Thoracic aorta (tissue), 2 donors: Measurements from ENCODE around the gene NDST3. TPM values are rescaled to one million over a fixed set of nuclear protein-coding genes. Genes with fewer than 3 reads are reported as not detected.

Source experiments
- ATAC-seq: fragments of 150-250 bp; one replicate; pipeline ENCODE4 v1.8.0; 2017; ENCODE audit warnings: low read depth; ENCODE audit not compliant: insufficient number of reproducible peaks, low FRiP score
- DNase-seq: peaks from one replicate; pipeline ENCODE4 v3.0.0-alpha.2; 2020; ENCODE audit warnings: low spot score
- H3K27ac ChIP-seq, 2 donors: fragments of 200-600 bp; sonication (generic); 1 replicate in 1 of 2; 2 replicates in 1 of 2; pipeline ENCODE4 v1.5.1; 2016; ENCODE audit warnings: mild to moderate bottlenecking in 2 of 2, moderate library complexity in 2 of 2
- H3K27me3 ChIP-seq: fragments of 200-600 bp; sonication (generic); replicated peaks from 2 replicates; pipeline ENCODE4 v1.6.0; 2016; ENCODE audit warnings: mild to moderate bottlenecking; ENCODE audit not compliant: insufficient read depth
- H3K36me3 ChIP-seq: fragments of 200-600 bp; sonication (generic); one replicate; pipeline ENCODE4 v1.5.1; 2016
- H3K4me1 ChIP-seq, 2 donors: fragments of 200-600 bp; sonication (generic); 1 replicate in 1 of 2; 2 replicates in 1 of 2; pipeline versions ENCODE4 v1.5.1 to v1.6.0; 2016; ENCODE audit warnings: low read depth in 2 of 2, mild to moderate bottlenecking in 1 of 2; ENCODE audit not compliant: control insufficient read depth in 1 of 2
- H3K4me3 ChIP-seq: fragments of 200-600 bp; sonication (generic); 2 replicates; pipeline ENCODE4 v1.5.1; 2016; ENCODE audit warnings: mild to moderate bottlenecking
- H3K9me3 ChIP-seq: fragments of 200-600 bp; sonication (generic); 2 replicates; pipeline ENCODE4 v1.5.1; 2016
- total RNA-seq, 2 donors: library from RNA; depleted of rRNA; stranded (reverse); fragments of >200 nt; gene quantifications; one replicate each; pipeline versions ENCODE4 v1.1.0 to v1.2.3, GENCODE V29; 2016
- TF ChIP-seq, protein P1 (sequence below): fragments of 200-600 bp; sonication (generic); IDR thresholded peaks from one replicate; pipeline ENCODE4 v1.5.1; 2019; ENCODE audit warnings: antibody characterized with exemption

The NDST3 gene
- total RNA-seq, 2 donors from 2014 or later: not detected

DNA sequence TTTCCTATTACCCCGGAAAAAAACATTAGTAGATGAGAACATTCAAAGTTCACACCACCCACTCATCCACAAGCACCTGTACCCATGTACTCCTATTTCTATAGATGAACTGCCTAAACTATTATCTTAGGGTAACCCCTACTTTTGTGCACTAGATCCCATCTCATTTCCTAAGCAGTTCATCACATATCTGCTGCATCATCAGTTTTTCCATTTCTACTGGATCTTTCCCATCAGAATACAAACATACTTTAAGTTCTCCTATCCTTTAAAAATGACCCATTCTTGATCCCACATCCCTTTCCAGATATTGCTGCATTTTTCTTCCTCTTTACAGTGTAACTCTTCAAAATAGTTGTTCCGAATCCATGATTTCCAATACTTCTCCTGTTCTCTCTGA, 237.5 kb downstream of the NDST3 start:
- no peak overlapping the region for H3K27ac ChIP-seq
- H3K4me1 ChIP-seq: no peaks in the 10 kb centered on the region
- H3K4me3 ChIP-seq: no peak overlapping the region
- no peak for ATAC-seq
- no peaks in the 10 kb centered on the region for H3K27me3 ChIP-seq
- DNase-seq: no peak
- H3K9me3 ChIP-seq: no peaks in the 10 kb centered on the region
- TF ChIP-seq, protein P1, sequence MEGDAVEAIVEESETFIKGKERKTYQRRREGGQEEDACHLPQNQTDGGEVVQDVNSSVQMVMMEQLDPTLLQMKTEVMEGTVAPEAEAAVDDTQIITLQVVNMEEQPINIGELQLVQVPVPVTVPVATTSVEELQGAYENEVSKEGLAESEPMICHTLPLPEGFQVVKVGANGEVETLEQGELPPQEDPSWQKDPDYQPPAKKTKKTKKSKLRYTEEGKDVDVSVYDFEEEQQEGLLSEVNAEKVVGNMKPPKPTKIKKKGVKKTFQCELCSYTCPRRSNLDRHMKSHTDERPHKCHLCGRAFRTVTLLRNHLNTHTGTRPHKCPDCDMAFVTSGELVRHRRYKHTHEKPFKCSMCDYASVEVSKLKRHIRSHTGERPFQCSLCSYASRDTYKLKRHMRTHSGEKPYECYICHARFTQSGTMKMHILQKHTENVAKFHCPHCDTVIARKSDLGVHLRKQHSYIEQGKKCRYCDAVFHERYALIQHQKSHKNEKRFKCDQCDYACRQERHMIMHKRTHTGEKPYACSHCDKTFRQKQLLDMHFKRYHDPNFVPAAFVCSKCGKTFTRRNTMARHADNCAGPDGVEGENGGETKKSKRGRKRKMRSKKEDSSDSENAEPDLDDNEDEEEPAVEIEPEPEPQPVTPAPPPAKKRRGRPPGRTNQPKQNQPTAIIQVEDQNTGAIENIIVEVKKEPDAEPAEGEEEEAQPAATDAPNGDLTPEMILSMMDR: no peak
- no peaks in the 10 kb centered on the region for H3K36me3 ChIP-seq

DNA sequence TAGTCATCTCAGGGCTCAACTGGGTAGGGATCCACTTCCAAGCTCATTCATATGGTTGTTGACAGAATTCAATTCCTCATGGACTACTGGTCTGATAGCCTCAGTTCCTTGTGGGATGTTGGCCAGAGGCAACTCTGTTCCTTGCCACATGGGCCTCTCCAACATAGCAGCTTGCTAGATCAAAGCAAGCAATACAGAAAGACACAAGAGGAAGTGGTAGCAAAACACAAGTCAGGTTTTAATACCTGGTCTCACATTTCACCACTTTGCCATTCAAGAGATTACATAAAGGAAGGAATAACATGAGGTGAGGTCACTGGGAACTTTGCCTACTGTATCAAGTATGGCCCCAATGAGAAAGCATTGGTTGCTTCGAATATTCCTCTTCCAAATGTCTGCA, 239.4 kb downstream of the NDST3 start:
- Histone ChIP-seq H3K27ac (no peak overlapping the region), H3K36me3 (no peaks in the 10 kb centered on the region), H3K9me3 (no peaks in the 10 kb centered on the region), H3K27me3 (no peaks in the 10 kb centered on the region), H3K4me3 (no peak overlapping the region), H3K4me1 (peaks cover 0 to 4% of the 10 kb centered on the region in 2 donors)
- TF ChIP-seq, protein P1: no peak
- DNase-seq (no peak), ATAC-seq (no peak)

DNA sequence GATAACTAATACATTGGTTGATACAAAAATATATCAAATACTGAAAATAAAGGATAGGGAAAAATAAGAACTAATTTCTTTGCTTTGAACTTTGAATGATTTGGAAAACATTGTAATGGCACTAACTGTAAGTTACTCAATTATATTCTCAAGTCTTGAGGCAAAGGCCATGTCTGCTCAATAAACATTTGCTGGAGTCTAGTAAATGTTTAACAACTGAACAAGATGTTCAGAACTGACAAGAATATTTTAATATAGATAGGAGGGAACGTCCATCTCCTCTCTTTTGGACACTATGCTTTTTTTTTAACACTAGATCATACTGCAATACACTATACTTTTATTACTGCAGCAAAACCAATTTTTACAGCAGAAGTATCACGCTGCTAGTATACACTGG, 242.3 kb downstream of the NDST3 start:
- H3K27ac ChIP-seq: no peak overlapping the region
- no peaks in the 10 kb centered on the region for H3K9me3 ChIP-seq
- no peaks in the 10 kb centered on the region for H3K36me3 ChIP-seq
- TF ChIP-seq, protein P1: no peak
- H3K4me3 ChIP-seq: no peak overlapping the region
- H3K4me1 ChIP-seq: peaks cover 0 to 23% of the 10 kb centered on the region in 2 donors
- DNase-seq: no peak
- no peaks in the 10 kb centered on the region for H3K27me3 ChIP-seq
- ATAC-seq: no peak

DNA sequence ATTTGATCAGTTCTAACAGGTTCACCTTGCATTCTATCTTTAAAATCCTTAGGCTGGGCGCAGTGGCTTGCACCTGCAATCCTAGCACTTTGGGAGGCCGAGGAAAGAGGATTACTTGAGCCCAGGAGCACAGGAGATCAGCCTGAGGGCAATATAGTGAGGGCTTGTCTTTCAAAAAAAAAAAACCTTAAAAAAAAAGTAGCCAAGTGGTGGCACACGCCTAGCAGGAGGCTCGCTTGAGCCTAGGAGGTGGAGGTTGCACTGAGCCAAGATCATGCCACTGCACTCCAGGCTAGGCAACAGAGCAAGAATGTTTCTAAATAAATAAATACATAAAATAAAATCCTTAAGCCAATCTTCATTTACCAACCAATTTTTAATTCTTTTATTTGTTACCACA, 243.0 kb downstream of the NDST3 start:
- peaks cover 0 to 23% of the 10 kb centered on the region in 2 donors for H3K4me1 ChIP-seq
- H3K27ac ChIP-seq: no peak overlapping the region
- TF ChIP-seq, protein P1: no peak
- no peaks in the 10 kb centered on the region for H3K9me3 ChIP-seq
- no peak overlapping the region for H3K4me3 ChIP-seq
- H3K36me3 ChIP-seq: no peaks in the 10 kb centered on the region
- ATAC-seq: no peak
- no peaks in the 10 kb centered on the region for H3K27me3 ChIP-seq
- DNase-seq: no peak

DNA sequence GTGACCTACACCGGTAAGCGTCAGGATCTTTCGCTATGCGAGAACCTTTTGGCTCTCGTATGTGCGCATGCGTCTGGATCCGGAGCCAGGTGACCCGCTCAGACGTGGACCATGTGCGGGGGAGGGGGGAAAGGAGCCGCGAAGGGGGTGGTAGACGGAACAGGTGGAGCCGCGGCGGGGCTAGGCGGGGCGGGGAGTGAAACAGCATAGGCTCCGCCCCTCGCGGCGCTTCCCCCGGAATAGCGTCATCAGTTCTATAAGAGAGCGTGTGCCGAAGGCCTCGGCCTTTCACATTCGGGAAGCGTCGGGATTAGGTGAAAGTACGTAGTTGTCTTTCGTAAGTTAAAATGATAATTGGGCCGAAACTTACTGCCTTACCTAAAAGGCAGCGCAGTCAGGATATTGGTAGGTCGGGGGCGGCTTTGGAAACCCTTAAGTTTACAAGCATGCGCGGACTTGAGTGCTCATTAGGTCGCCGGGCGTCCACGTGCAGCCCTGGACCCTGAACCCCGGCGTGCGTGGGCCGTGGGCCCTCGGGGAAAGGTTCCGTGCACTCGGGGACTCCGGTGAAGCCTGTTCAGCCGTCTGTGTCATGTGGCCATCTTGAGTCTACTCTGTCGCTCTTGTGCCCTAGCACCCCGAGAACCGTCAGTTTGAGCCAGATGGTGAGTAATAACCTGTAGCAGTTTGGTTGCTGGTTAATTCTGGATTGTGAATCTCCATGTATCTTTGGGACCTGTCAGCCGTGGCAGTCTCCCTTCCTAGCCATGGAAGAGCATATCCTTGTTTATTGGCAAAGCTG, 244.4 kb downstream of the NDST3 start:
- no peaks in the 10 kb centered on the region for H3K9me3 ChIP-seq
- peak; percentile 96 for ATAC-seq
- H3K4me1 ChIP-seq: peaks cover 0 to 23% of the 10 kb centered on the region in 2 donors
- H3K27ac ChIP-seq: peak overlapping the region; percentile 84 to 90
- DNase-seq: peak; percentile 92
- peak overlapping the region; percentile 85 for H3K4me3 ChIP-seq
- H3K36me3 ChIP-seq: no peaks in the 10 kb centered on the region
- no peaks in the 10 kb centered on the region for H3K27me3 ChIP-seq
- TF ChIP-seq, protein P1: no peak
